ENCODE data around the gene ARRB2. TPM values are rescaled to one million over a fixed set of nuclear protein-coding genes. Genes with fewer than 3 reads are reported as not detected.

Gene ARRB2
- total RNA-seq, 4 donors from 2014 or later = 18.7 to 33.6 (median 28.5) TPM

DNA sequence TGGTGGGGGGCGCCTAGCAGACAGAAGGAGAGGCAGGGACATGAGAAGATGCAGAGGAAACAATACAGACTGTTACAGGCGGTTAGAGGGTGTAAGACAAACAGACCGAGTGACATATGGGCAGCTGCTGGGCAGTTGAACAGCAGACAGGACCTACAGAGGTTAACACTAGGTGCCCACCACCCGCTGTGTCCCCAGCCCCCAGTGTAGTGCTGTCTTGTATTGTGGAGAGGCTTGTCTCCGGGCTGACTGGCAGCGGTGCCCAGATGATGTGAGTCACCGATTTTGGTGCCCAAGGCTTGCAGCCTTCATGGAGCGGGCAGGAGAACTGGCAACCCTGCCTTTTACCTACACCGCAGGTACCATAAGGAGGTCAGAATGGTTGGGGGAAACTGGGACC, 31.7 kb downstream of the ARRB2 start:
- Histone ChIP-seq H3K27ac (no peak overlapping the region), H3K4me3 (no peak overlapping the region), H3K36me3 (no peaks in the 10 kb centered on the region), H3K4me1 (peaks cover 0 to 30% (median 2%) of the 10 kb centered on the region in 3 donors), H3K9me3 (no peaks in the 10 kb centered on the region), H3K27me3 (peaks cover 37% of the 10 kb centered on the region)
- no peak for ATAC-seq
- WGBS, 2 donors (ENCODE audit: low coverage in 1 of 2) = 93% methylated on average over 5 of the region's 9 CpGs; no CpG with 5 or more reads in 1 of the 2 donors
- no peak for TF ChIP-seq POLR2AphosphoS5 (IDR thresholded peaks at IDR 0.05)
- TF ChIP-seq EP300 (IDR thresholded peaks at IDR 0.05) = no peak
- TF ChIP-seq, protein P1, sequence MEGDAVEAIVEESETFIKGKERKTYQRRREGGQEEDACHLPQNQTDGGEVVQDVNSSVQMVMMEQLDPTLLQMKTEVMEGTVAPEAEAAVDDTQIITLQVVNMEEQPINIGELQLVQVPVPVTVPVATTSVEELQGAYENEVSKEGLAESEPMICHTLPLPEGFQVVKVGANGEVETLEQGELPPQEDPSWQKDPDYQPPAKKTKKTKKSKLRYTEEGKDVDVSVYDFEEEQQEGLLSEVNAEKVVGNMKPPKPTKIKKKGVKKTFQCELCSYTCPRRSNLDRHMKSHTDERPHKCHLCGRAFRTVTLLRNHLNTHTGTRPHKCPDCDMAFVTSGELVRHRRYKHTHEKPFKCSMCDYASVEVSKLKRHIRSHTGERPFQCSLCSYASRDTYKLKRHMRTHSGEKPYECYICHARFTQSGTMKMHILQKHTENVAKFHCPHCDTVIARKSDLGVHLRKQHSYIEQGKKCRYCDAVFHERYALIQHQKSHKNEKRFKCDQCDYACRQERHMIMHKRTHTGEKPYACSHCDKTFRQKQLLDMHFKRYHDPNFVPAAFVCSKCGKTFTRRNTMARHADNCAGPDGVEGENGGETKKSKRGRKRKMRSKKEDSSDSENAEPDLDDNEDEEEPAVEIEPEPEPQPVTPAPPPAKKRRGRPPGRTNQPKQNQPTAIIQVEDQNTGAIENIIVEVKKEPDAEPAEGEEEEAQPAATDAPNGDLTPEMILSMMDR (IDR thresholded peaks at IDR 0.05) = no peak
- no peak for TF ChIP-seq POLR2A (IDR thresholded peaks at IDR 0.05)

DNA sequence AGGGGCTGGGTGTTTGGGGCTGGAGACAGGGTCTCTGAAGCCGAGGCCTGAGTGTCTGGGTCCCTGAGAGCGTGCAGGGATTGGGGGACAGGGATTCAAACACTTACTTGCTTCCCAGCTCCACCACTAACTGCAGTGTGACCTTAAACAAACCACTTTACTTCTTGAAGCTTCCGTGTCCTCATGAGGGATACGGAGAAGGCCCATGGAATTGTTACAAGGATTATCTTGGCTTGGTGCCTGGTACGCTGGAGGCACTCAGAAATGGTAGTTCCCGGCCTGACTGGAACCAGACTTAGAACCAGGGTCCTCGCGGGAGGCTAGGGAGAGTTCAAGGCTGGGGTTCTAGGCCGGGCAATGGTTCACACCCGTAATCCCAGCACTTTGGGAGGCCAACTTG, 32.2 kb downstream of the ARRB2 start:
- no peak for ATAC-seq
- WGBS, 2 donors (ENCODE audit: low coverage in 1 of 2) = 68% methylated on average over 6 of the region's 10 CpGs; no CpG with 5 or more reads in 1 of the 2 donors
- Histone ChIP-seq H3K27me3 (peaks cover 37% of the 10 kb centered on the region), H3K4me1 (peaks cover 0 to 30% (median 2%) of the 10 kb centered on the region in 3 donors), H3K9me3 (no peaks in the 10 kb centered on the region), H3K36me3 (no peaks in the 10 kb centered on the region), H3K27ac (no peak overlapping the region), H3K4me3 (no peak overlapping the region)
- TF ChIP-seq EP300 (IDR thresholded peaks at IDR 0.05) (no peak), POLR2AphosphoS5 (IDR thresholded peaks at IDR 0.05) (no peak), POLR2A (IDR thresholded peaks at IDR 0.05) (no peak)
- TF ChIP-seq, protein P1 (IDR thresholded peaks at IDR 0.05) = no peak

DNA sequence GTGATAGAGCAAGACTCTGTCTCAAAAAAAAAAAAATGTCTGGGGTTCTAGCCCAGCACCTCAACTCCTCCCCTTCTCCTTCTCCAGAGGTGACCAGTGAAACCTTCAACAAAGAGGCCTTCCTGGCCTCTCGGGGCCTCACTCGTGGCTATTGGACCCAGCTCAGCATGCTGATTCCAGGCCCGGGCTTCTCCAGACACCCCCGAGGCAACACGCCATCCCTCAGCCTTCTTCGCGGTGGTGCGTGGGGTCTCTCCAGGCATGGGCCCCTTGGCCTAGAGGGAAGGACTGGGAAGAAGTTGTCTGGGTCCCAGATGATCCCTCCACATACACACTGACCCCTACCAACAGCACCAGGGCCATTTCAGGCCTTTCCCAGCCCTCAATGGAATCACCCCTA, 32.8 kb downstream of the ARRB2 start:
- 100% methylated on average over 3 of the region's 8 CpGs; no CpG with 5 or more reads in 1 of the 2 donors for WGBS, 2 donors (ENCODE audit: low coverage in 1 of 2)
- Histone ChIP-seq H3K9me3 (no peaks in the 10 kb centered on the region), H3K4me3 (no peak overlapping the region), H3K27ac (no peak overlapping the region), H3K27me3 (peaks cover 41% of the 10 kb centered on the region), H3K36me3 (no peaks in the 10 kb centered on the region), H3K4me1 (peaks cover 0 to 31% (median 2%) of the 10 kb centered on the region in 3 donors)
- no peak for ATAC-seq
- TF ChIP-seq POLR2AphosphoS5 (IDR thresholded peaks at IDR 0.05) (no peak), POLR2A (IDR thresholded peaks at IDR 0.05) (no peak), EP300 (IDR thresholded peaks at IDR 0.05) (no peak)
- TF ChIP-seq, protein P1 (IDR thresholded peaks at IDR 0.05) = no peak

DNA sequence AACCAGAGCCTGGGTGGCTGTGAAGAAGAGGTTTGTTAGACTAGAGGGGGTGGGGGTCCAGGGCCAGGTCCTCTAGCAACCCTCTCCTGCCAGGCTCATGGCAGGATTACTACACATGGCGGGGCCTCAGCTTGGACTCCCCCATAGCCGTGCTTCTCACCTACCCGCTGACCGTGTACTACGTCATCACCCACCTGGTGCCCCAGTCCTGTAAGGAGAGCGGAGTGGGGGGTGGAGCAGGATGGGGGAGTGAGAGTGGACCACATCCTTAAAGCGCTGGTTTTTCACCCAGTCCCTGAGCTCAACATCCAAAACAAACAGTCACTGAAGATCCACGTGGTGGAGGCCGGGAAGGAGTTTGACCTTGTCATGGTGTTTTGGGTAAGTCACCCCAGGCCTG, 33.5 kb downstream of the ARRB2 start:
- Histone ChIP-seq H3K36me3 (no peaks in the 10 kb centered on the region), H3K27me3 (peaks cover 48% of the 10 kb centered on the region), H3K27ac (no peak overlapping the region), H3K4me1 (peaks cover 0 to 27% (median under 1%) of the 10 kb centered on the region in 3 donors), H3K9me3 (no peaks in the 10 kb centered on the region), H3K4me3 (no peak overlapping the region)
- TF ChIP-seq POLR2A (IDR thresholded peaks at IDR 0.05) = no peak
- TF ChIP-seq, protein P1 (IDR thresholded peaks at IDR 0.05) = no peak
- TF ChIP-seq EP300 (IDR thresholded peaks at IDR 0.05) = no peak
- TF ChIP-seq POLR2AphosphoS5 (IDR thresholded peaks at IDR 0.05) = no peak
- ATAC-seq = no peak
- 79 to 92% methylated on average over 4 to 7 of the region's 9 CpGs for WGBS, 2 donors (ENCODE audit: low coverage in 1 of 2)
